ENCODE data around the gene SCO2. TPM values are rescaled to one million over a fixed set of nuclear protein-coding genes. Genes with fewer than 3 reads are reported as not detected.

The SCO2 gene
- total RNA-seq, 1 experiment from 2014 or later, result 7.0 TPM

- no peaks in the 10 kb centered on the region for H4K20me1 ChIP-seq (ENCODE audit: insufficient read depth)
- no peak for TF ChIP-seq ATF3 (IDR thresholded peaks at IDR 0.05)
- TF ChIP-seq CEBPB (IDR thresholded peaks at IDR 0.05; ENCODE audit: low read depth), result no peak
- TF ChIP-seq ELF1 (IDR thresholded peaks at IDR 0.05; ENCODE audit: borderline replicate concordance, low read depth), result no peak
- TF ChIP-seq EGR1 (IDR thresholded peaks at IDR 0.05; ENCODE audit: low read depth), result no peak
- no peak for TF ChIP-seq REST (IDR thresholded peaks at IDR 0.05; ENCODE audit: low read depth)
- POLR2A ChIA-PET, result interaction anchor here (1.0 to 1.6 kb wide), 7 partner anchors 11 to 65 kb away, joined by 3 to 8 read pairs (median 4); partner anchors contain the start of genes ARSA, CHKB, LMF2 and NCAPH2
- no peaks in the 10 kb centered on the region for H3K27me3 ChIP-seq (ENCODE audit: insufficient read depth, low read length)
- intact Hi-C loops (cut with micrococcal nuclease), result no loop called here
- ATAC-seq (no peak; the same call in 1 of the 2 replicates), DNase-seq (ENCODE audit: low read depth, low spot score) (no peak)
- RAD21 ChIA-PET (ENCODE audit: low non-redundant PET in 1 of 2, low total read pairs in 2 of 2, uncharacterized antibody in 2 of 2, unreplicated experiment in 2 of 2), result interaction anchor here in 1 of 2 experiments (0.8 to 1.2 kb wide), 2 partner anchors 12 to 36 kb away, joined by 3 to 4 read pairs; no protein-coding TSS in a partner anchor
- H3K27ac ChIP-seq (ENCODE audit: low read depth, low read length), result peak overlapping the region; percentile 43; the same call in 1 of the 2 replicates
- CTCF ChIA-PET, result interaction anchor here (1.3 to 1.7 kb wide), 6 partner anchors 9 to 57 kb away, joined by 4 to 11 read pairs (median 8); partner anchors contain the start of genes CHKB and SCO2
- peaks cover 6 to 11% of the 10 kb centered on the region in 2 experiments; a peak in 2 of 4 replicates for H3K4me1 ChIP-seq (ENCODE audit: control insufficient read depth in 1 of 2, insufficient read depth in 2 of 2, low read length in 2 of 2)
- H3K4me2 ChIP-seq (ENCODE audit: low read length), result peak overlapping the region; percentile 81
- peak overlapping the region; percentile 70 for H3K4me3 ChIP-seq (replicated peaks in 1 of 2; ENCODE audit: low read depth in 1 of 2, low read length in 2 of 2)
- H2AFZ ChIP-seq (ENCODE audit: low read depth, low read length, poor library complexity, severe bottlenecking), result no peak overlapping the region
- H3K36me3 ChIP-seq (ENCODE audit: control insufficient read depth in 1 of 2, insufficient read depth in 2 of 2, low read length in 2 of 2), result no peaks in the 10 kb centered on the region; a peak in 1 of 4 replicates
- H3K9me3 ChIP-seq (ENCODE audit: control insufficient read depth in 1 of 2, insufficient read depth in 1 of 2, low read depth in 1 of 2, low read length in 2 of 2), result no peaks in the 10 kb centered on the region
- peak overlapping the region; percentile 61 for H3K9ac ChIP-seq (ENCODE audit: low read length)
- no peaks in the 10 kb centered on the region for H3K9me2 ChIP-seq (ENCODE audit: insufficient read depth)
- H3K79me2 ChIP-seq (ENCODE audit: insufficient read depth, low read length), result no peaks in the 10 kb centered on the region
- BruUV-seq (replicated peaks), result no TSS peak
Measured at GRCh38 chr22:50563413-50564160, 38.2 kb upstream of the SCO2 start.

All from HCT116 (cell line).